GM12875 (cell line): ENCODE measurements around the gene ACSF3.

ENCODE experiments used
- H3K4me3 ChIP-seq: one replicate; pipeline ENCODE4 v1.5.1; 2011; ENCODE audit warnings: low read depth, low read length, control low read depth
- CTCF ChIP-seq: IDR thresholded peaks from 2 replicates; pipeline ENCODE4 v1.5.1; 2011; ENCODE audit warnings: low read depth, mild to moderate bottlenecking, control low read depth, inconsistent platforms, low read length, moderate library complexity, borderline replicate concordance; ENCODE audit not compliant: insufficient read depth

Gene ACSF3

DNA sequence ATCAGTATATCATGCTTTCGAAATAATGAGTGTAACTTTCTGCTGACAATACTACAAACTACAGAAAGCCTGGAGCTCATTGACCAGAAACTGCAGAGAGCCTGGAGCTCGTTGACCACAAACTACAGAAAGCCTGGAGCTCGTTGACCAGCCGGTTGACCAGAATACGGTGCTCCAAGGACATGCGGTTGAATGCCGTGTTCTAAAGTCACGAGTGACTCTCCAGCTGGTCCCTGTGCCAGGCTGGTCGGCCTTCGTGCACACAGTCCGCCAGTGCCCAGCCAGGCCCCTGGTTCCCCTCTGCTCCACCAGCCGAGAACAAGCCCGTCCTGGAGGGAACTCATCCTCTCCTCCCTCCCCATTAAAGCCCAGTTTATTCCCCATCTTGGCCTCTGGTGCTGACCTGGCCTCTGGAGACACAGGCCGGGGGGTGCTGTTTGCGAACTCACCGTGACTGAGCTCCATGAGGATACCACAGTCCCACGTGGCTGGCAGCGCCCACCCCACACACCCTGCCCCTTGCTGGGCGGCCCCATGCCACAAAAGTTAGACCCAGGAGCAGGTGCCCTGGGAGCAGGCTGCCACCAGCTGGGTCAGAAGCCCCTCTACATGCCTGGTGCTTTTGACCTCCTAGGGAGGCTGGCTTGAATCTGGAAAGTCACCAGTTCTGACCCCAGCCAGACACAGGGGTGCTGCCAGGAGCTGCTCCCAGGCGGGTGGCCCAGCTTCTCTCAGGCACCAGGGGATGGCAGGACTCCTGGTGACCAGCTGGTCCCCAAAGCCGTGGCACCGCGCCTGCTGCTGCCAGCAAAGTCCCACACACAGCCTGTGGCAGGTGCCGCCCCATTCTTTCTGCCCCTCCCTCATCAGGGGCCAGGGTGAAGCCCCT, 62.4 kb downstream of the ACSF3 start:
- no peak overlapping the region for H3K4me3 ChIP-seq
- TF ChIP-seq CTCF, result no peak

DNA sequence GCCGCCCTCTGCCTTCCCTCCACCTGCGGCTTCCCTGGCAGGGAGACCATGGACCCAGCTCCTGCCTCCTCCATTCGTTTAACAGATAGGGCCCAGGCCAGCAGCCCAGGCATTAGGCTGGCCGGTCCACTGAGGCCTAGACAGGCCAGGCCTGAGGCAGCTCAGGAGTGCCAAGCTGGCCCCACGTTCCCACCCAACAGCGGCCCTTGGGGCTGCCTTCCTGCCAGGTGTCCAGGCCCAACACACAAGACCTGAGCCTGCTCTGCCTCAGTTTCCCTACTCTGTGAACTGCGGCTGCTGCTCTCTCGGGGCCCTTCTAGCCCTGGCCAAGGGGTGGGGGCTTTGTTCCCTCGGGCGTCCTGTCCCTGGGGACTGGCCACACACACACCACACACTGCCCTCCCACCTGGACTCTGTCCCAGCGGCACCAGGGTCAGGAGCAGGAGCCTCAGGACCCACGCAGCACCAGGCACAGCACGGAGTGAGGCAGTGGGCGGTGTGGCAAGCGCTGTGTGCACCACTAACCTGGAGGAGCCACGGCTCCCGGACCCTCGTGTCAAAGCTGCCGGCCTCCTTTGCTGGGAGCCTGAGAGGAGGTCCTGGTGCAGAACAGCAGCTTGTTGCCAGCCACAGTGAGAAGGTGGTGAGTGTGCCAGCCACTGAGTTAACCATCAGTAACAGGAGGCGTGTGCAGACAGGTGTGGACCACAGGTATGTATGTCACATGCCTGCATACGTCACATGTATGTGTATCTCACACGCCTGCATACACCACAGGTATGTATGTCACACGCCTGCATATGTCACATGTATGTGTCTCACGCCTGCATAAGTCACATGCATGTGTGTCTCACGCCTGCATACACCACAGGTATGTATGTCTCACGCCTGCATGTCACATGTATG, 63.3 kb downstream of the ACSF3 start:
- H3K4me3 ChIP-seq, result no peak overlapping the region
- no peak for TF ChIP-seq CTCF

GRCh38 chr16:89157778-89158177, 64.1 kb downstream of the ACSF3 start:
- TF ChIP-seq CTCF, result no peak
- no peak overlapping the region for H3K4me3 ChIP-seq

DNA sequence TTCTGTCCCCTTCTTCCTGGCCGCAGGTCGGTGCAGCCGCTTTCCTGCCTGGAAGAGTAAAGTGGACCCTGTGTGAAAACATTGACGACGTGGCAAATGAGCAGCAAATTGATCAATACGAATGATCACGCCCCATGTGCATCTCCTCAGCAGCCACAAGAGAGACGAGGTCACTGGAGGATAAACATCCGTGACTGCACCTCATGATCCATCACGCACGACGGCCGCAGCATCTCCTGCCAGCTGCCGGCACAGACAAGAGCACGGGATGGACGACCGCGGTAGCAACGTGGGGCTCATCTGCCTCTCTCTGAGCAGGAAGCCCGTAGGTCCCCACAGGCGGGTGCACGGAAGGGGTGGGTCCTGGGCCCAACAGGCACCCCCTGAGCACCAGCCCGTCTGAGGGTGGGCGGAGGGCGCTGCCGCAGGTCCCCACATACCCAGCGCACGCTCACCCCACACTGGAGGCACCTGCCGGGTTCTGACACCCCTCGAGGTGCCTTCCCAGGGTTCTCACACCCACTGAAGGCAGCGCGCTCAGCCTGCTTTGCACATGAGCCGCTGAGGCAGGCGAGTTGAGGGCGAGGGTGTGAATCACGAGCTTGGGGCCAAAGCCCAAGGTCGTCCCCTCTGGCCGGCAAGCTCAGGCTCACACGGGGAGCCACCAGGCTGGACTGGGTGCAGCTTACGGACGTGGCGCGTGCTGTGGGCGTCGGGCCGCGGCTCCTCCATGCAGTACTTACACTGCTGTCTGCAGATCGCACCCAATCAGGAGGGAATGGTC, 65.6 kb downstream of the ACSF3 start:
- H3K4me3 ChIP-seq, result no peak overlapping the region
- no peak for TF ChIP-seq CTCF

DNA sequence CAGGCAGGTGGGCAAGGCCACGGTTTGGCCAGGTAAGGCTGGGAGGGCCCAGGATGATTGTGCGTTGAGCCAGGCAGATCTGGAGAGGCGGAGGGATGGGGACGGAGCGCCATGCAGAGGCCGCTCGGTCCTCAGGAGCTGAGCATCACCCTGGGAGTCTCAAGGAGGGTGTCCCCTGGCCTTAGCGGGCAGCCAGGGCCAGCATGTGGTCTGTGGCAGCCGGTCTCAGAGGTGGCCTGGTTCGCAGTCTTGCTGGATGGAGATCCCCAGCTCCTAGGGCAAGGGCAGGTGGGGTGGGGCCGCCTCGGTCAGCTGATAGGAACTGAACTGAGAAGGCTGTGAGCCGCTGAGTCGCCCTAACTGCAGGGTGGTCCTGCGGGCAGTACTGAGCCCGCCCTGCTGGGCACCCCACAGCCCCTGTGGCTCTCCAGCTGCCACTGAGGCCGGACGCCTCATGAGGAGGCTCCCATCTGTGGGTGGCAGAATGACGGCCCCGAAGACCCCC, 66.2 kb downstream of the ACSF3 start:
- no peak overlapping the region for H3K4me3 ChIP-seq
- no peak for TF ChIP-seq CTCF

- H3K4me3 ChIP-seq, result no peak overlapping the region
- TF ChIP-seq CTCF, result no peak
Observed at GRCh38 chr16:89160977-89161701, 67.5 kb downstream of the ACSF3 start.
